Aorta (tissue), 5 donors: ENCODE measurements around the gene CDX1. TPM values are rescaled to one million over a fixed set of nuclear protein-coding genes. Genes with fewer than 3 reads are reported as not detected.

Experiments
- ATAC-seq: fragments of 200-7000 bp; cut with Tn5 transposase; one replicate; pipeline ENCODE4 v1.9.1; 2022; ENCODE audit warnings: moderate library complexity; ENCODE audit not compliant: low FRiP score
- DNase-seq, 2 donors: peaks; one replicate each; pipeline ENCODE4 v3.0.0-alpha.2; 2020
- H3K27ac ChIP-seq, 2 donors: one replicate each; pipeline ENCODE4 v1.5.1; 2013; ENCODE audit warnings: low read length in 2 of 2, mild to moderate bottlenecking in 2 of 2, moderate library complexity in 2 of 2, control low read depth in 1 of 2, inconsistent platforms in 1 of 2, low read depth in 1 of 2
- H3K27me3 ChIP-seq, 2 donors: one replicate each; pipeline ENCODE4 v1.6.1; 2013; ENCODE audit warnings: control low read depth in 1 of 2, low read length in 1 of 2, mild to moderate bottlenecking in 1 of 2, moderate library complexity in 1 of 2; ENCODE audit not compliant: insufficient read depth in 2 of 2, control insufficient read depth in 1 of 2
- H3K36me3 ChIP-seq, 2 donors: one replicate each; pipeline ENCODE4 v1.6.1; 2013; ENCODE audit warnings: control low read depth in 1 of 2, low read length in 1 of 2, mild to moderate bottlenecking in 1 of 2; ENCODE audit not compliant: insufficient read depth in 2 of 2, control insufficient read depth in 1 of 2
- H3K4me1 ChIP-seq, 2 donors: one replicate each; pipeline ENCODE4 v1.6.1; 2013; ENCODE audit warnings: low read length in 2 of 2, control low read depth in 1 of 2, mild to moderate bottlenecking in 1 of 2, moderate library complexity in 1 of 2; ENCODE audit not compliant: insufficient read depth in 2 of 2, control insufficient read depth in 1 of 2
- H3K4me3 ChIP-seq, 2 donors: one replicate each; pipeline ENCODE4 v1.5.1; 2013; ENCODE audit warnings: low read length in 2 of 2, control low read depth in 1 of 2, mild to moderate bottlenecking in 1 of 2
- H3K9me3 ChIP-seq: one replicate; pipeline ENCODE4 v1.6.1; 2013; ENCODE audit warnings: mild to moderate bottlenecking, low read length; ENCODE audit not compliant: control insufficient read depth
- WGBS, 2 donors: extraction: QIAGEN DNeasy Blood & Tissue Kit; methylation state at CpG; one replicate each; pipeline ENCODE4 v1.1.7; 2013; 5-methylcytosine and 5-hydroxymethylcytosine counted together
- intact Hi-C, 2 donors: fragments of 100-400 bp; cut with DNase I; formaldehyde crosslinking; loops; one replicate each; pipeline versions ENCODE4 v1.14.2 to v1.15.0; 2022
- polyA plus RNA-seq, 2 donors: library from polyadenylated mRNA; stranded (reverse); fragments of 200-250 nt; gene quantifications; one replicate each; pipeline ENCODE4 v1.2.3, GENCODE V29; 2013
- total RNA-seq, 2 donors: library from RNA; stranded (reverse); fragmentation: NEBNext Ultra II Directional; extraction: Animal tissue kit (Norgen Biotek cat#: 25700); gene quantifications; one replicate each; pipeline ENCODE4 v1.2.1, GENCODE V29; 2021
- donor health status: healthy with polysubstance abuse.
- donor health status: Bipolar disorder and iron deficiency.
- donor health status: DM: no; HTN: no; CAD: no.
- donor health status: DM: no; HTN: no; CAD: no.
- donor health status: DM: yes; HTN: yes; CAD: no.

The CDX1 gene
- total and polyA plus RNA-seq, 4 donors = 0.69 to 30.2 TPM; not detected in 2

DNA sequence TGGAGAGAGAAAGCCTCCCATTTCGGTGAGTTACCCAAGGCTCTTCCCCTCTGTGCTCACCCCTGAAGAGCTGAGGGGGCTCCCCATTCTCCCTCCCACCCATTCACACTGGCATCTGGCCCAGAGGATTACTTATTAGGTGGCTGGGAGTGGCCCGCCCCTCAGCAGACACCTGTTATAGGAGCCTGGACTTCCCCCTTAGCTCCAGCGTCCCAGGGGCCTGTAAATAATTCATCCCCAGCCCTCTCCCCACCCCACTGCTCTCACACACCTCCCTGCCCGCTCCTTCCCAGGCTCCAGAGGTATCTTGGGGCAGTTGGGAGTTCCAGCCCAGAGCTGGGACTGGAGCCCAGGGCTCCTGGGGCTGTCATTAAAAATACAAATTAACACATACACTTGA lies 11.7 kb downstream of the CDX1 start:
- no peaks in the 10 kb centered on the region for H3K36me3 ChIP-seq
- no peak overlapping the region for H3K4me3 ChIP-seq
- 61 to 68% methylated on average over 2 to 4 of the region's 4 CpGs for WGBS, 2 donors
- H3K27ac ChIP-seq = peak overlapping the region in 1 of 2 donors; percentile 33
- intact Hi-C loops = no loop called here
- H3K27me3 ChIP-seq = no peaks in the 10 kb centered on the region
- no peaks in the 10 kb centered on the region for H3K9me3 ChIP-seq
- ATAC-seq = no peak
- no peaks in the 10 kb centered on the region for H3K4me1 ChIP-seq
- no peak for DNase-seq

DNA sequence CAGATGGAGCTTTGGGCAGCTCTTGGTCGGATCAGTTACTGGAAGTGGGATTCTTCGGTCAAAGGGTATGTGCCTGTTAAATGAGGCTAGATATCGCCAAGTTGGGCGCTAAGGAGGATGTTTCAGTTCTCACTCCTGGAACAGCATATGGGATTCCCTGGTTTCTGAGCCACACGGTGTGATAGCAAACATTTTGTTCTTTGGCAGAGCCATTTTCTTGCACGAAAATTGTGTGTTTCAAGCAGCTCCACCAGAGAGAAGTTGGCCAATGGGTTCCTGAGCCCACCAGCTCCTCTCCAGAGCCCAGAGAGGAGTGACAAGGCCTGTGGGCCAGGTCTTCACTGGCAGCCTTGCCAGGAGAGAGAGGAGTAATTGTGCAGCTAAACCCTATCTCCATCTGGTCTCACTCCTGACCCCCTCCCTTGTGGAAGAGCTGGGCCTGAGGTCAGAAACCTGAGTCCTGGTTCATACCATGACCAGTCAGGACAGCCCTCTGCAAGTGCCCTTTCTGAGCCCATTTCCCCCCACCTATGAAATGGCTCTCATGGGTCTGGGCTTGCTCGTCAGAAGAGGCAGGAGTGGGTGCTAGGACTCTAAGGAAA lies 12.5 kb downstream of the CDX1 start:
- H3K4me1 ChIP-seq = no peaks in the 10 kb centered on the region
- no peak overlapping the region for H3K4me3 ChIP-seq
- DNase-seq = no peak
- no peaks in the 10 kb centered on the region for H3K36me3 ChIP-seq
- 89 to 90% methylated on average over 7 of the region's 7 CpGs for WGBS, 2 donors
- no peaks in the 10 kb centered on the region for H3K9me3 ChIP-seq
- H3K27me3 ChIP-seq = no peaks in the 10 kb centered on the region
- intact Hi-C loops = no loop called here
- peak overlapping the region; percentile 88 to 98 for H3K27ac ChIP-seq
- no peak for ATAC-seq

DNA sequence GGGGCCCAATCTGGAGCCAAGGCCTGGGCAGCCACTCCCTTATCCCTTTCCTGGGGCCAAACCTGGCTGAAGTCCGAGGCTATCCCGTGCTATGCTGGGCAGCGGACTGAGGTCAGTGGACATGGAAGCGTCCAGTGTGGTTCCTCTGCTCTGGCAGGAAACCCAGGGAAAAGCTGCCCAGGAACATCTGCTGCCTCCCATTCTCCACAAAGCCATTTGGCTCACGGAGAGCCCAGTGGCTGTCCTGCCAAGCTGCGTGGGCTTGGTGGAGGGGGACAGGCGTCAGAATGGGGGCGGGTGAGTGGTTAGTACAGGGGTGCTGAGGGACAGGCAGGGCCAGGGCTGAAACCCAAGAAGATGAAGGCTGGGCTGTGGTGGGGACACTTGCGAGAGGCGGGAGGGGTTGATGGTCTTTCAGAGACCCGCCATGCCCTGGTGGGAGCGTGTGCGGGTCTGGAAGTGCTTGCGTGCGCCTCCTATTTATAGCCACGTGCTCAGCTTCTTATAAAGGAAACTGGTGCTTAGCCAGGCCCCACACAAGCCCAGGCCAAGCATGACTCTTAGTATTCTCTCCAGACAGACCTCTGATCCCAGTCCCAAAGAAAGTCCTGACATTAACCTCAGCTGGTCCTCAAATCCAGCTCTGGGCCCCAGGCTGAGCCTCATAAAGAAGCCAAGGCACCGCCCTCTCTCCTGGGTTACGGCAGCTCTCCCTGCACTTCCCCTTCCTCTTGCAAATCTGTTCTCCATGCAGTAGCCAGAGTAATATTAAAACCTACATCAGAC lies 13.9 kb downstream of the CDX1 start:
- H3K9me3 ChIP-seq = no peaks in the 10 kb centered on the region
- peak; percentile 90 for ATAC-seq
- no peaks in the 10 kb centered on the region for H3K36me3 ChIP-seq
- H3K27me3 ChIP-seq = no peaks in the 10 kb centered on the region
- peak; percentile 91 to 93 for DNase-seq
- WGBS, 2 donors = 4 to 6% methylated on average over 18 of the region's 18 CpGs
- peak overlapping the region; percentile 88 to 98 for H3K27ac ChIP-seq
- intact Hi-C loops = loop anchor here in 1 of 2 donors (5.0 kb wide), 1 partner anchor 37 kb away; no protein-coding TSS in a partner anchor
- H3K4me1 ChIP-seq = no peaks in the 10 kb centered on the region
- no peak overlapping the region for H3K4me3 ChIP-seq

DNA sequence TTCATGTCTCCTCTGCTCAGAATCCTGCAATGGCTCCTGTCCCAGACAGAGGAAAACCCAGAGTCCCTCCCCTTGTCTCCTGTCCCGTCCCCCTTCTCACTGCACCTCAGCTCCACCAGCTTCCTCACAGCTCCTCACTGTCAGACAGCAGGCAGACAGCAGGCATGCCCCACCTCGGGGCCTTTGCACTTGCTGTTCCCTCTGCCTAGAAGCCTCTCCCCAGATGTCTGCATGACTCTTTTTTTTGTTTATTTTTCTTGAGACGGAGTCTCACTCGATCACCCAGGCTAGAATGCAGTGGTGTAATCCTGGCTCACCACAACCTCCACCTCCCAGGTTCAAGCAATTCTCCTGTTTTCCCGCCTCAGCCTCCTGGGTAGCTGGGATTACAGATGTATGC lies 14.4 kb downstream of the CDX1 start:
- H3K4me1 ChIP-seq = no peaks in the 10 kb centered on the region
- intact Hi-C loops = loop anchor here in 1 of 2 donors (5.0 kb wide), 1 partner anchor 36 kb away; no protein-coding TSS in a partner anchor
- H3K9me3 ChIP-seq = no peaks in the 10 kb centered on the region
- peak overlapping the region; percentile 88 to 98 for H3K27ac ChIP-seq
- ATAC-seq (no peak), DNase-seq (no peak)
- H3K36me3 ChIP-seq = no peaks in the 10 kb centered on the region
- no peaks in the 10 kb centered on the region for H3K27me3 ChIP-seq
- no peak overlapping the region for H3K4me3 ChIP-seq
- 19 to 24% methylated on average over 5 of the region's 5 CpGs for WGBS, 2 donors

DNA sequence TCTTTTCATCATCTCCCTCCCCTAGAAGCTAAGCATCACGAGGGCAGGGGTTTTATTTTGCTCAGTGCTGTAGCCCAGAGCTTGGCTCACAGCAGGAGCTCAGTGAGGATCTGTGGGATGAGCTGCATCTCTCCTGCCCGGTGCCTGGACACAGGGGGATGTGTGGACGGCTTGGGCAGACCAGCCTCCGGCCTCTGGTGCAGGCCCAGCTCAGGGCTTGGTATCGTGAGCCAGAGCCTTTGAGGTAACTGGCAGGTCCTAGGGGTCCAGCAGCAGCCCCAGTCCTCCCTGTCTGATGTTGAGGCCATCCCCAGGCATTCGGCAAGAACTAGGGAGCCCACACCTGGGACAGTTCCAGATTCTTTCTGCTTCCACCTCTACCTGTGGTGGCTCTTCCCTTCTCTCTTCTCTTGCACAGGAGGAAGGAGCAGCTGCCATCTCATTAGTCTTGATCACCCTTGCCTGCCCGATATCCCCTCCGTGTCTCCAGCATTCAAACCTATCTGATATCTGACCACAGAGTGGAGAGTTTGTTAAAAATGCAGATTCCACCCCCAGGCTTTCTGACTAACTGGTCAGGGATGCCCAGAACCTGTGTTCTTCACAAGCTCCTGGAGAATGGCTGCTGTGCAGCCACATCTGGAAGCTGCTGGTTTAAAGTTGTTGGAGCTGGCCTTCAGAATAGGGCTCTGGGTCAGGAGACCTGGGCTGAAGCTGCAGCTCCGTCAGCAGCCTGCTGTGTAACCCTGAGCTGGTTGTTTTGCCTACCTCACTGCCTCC lies 15.4 kb downstream of the CDX1 start:
- no peak for DNase-seq
- Histone ChIP-seq H3K36me3 (no peaks in the 10 kb centered on the region), H3K27me3 (no peaks in the 10 kb centered on the region), H3K4me1 (no peaks in the 10 kb centered on the region), H3K9me3 (no peaks in the 10 kb centered on the region), H3K27ac (peak overlapping the region; percentile 64 to 88), H3K4me3 (no peak overlapping the region)
- WGBS, 2 donors = 81 to 84% methylated on average over 9 of the region's 9 CpGs
- no peak for ATAC-seq
- intact Hi-C loops = loop anchor here in 1 of 2 donors (5.0 kb wide), 1 partner anchor 35 kb away; no protein-coding TSS in a partner anchor

DNA sequence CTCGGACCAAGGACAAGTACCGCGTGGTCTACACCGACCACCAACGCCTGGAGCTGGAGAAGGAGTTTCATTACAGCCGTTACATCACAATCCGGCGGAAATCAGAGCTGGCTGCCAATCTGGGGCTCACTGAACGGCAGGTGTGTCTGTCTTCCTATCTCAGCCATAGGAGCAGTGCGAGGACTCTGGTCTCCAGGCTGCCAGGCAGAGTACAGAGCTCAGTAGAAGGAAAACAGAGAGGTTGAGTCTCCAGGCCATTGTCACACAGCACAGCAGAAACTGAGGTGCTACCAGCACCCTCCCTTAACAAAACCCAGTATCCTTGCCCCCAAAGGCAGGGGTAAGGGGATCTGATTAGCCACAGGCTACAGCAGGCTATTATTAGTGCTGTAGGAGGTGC lies 16.2 kb downstream of the CDX1 start:
- H3K27ac ChIP-seq = no peak overlapping the region
- intact Hi-C loops = loop anchor here in 1 of 2 donors (5.0 kb wide), 1 partner anchor 35 kb away; no protein-coding TSS in a partner anchor
- ATAC-seq = no peak
- H3K9me3 ChIP-seq = no peaks in the 10 kb centered on the region
- no peak overlapping the region for H3K4me3 ChIP-seq
- H3K27me3 ChIP-seq = no peaks in the 10 kb centered on the region
- DNase-seq = no peak
- WGBS, 2 donors = 93% methylated on average over 10 of the region's 10 CpGs
- no peaks in the 10 kb centered on the region for H3K4me1 ChIP-seq
- no peaks in the 10 kb centered on the region for H3K36me3 ChIP-seq

DNA sequence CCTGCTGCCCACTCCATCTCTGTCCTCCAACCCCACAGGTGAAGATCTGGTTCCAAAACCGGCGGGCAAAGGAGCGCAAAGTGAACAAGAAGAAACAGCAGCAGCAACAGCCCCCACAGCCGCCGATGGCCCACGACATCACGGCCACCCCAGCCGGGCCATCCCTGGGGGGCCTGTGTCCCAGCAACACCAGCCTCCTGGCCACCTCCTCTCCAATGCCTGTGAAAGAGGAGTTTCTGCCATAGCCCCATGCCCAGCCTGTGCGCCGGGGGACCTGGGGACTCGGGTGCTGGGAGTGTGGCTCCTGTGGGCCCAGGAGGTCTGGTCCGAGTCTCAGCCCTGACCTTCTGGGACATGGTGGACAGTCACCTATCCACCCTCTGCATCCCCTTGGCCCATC lies 16.9 kb downstream of the CDX1 start:
- H3K27me3 ChIP-seq = no peaks in the 10 kb centered on the region
- ATAC-seq = no peak
- no peak overlapping the region for H3K27ac ChIP-seq
- no peak overlapping the region for H3K4me3 ChIP-seq
- intact Hi-C loops = loop anchor here in 1 of 2 donors (5.0 kb wide), 1 partner anchor 34 kb away; no protein-coding TSS in a partner anchor
- WGBS, 2 donors = 95 to 97% methylated on average over 12 of the region's 12 CpGs
- no peak for DNase-seq
- no peaks in the 10 kb centered on the region for H3K36me3 ChIP-seq
- H3K9me3 ChIP-seq = no peaks in the 10 kb centered on the region
- no peaks in the 10 kb centered on the region for H3K4me1 ChIP-seq

DNA sequence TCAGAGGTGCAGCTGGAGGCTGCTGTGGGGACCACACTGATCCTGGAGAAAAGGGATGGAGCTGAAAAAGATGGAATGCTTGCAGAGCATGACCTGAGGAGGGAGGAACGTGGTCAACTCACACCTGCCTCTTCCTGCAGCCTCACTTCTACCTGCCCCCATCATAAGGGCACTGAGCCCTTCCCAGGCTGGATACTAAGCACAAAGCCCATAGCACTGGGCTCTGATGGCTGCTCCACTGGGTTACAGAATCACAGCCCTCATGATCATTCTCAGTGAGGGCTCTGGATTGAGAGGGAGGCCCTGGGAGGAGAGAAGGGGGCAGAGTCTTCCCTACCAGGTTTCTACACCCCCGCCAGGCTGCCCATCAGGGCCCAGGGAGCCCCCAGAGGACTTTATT lies 17.4 kb downstream of the CDX1 start:
- Histone ChIP-seq H3K4me1 (no peaks in the 10 kb centered on the region), H3K27me3 (no peaks in the 10 kb centered on the region), H3K4me3 (no peak overlapping the region), H3K27ac (no peak overlapping the region), H3K36me3 (no peaks in the 10 kb centered on the region), H3K9me3 (no peaks in the 10 kb centered on the region)
- 92 to 96% methylated on average over 2 of the region's 2 CpGs for WGBS, 2 donors
- ATAC-seq = no peak
- DNase-seq = no peak
- intact Hi-C loops = loop anchor here in 1 of 2 donors (5.0 kb wide), 1 partner anchor 33 kb away; no protein-coding TSS in a partner anchor
